ENCODE data around the gene CCRL2. TPM values are rescaled to one million over a fixed set of nuclear protein-coding genes. Genes with fewer than 3 reads are reported as not detected.

CCRL2 gene
- total and polyA plus RNA-seq, 9 of the 15 experiments (the other 6 are each of a cell fraction or from before 2014, with no cell fraction given), result 3.4 to 5.7 (median 4.0) TPM

DNA sequence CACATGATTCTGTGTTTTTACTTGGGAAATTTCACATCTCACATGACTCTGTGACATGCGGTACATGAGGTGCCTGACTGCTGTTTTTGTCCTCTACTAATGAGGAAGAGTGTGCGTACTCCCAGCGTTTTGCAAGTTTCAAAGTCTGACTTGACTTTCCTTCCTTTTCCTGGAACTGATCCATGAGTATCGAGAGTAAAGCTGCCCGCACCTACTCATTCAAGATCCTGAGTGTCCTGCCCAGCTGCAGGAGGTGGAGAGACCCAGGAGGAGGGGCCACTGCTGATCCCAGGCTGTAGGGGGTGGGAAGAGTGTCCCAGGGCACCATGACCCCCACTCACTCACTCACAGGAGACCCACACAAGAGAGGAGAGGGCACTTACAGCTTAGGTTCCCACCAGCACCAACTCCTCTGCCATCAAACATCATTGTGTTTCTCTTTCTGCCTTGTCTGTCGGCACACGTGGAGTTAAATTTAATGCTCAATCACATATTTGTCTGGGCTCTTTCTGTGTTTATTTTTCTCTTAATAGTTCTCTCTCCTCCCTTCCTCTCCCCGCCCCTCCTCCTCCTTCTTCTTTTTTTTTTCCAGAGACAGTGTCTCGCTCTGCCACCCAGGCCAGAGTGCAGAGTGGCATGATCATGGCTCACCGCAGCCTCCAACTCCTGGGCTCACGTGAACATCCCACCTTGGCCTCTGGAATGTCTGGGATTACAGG lies 1.6 kb upstream of the CCRL2 start:
- no peaks in the 10 kb centered on the region for H3K9me1 ChIP-seq (ENCODE audit: control insufficient read depth, insufficient read depth, low read length)
- intact Hi-C loops (cut with micrococcal nuclease) (no loop called here), in situ Hi-C loops (cut with MboI) (loop anchor here (25.0 kb wide), 1 partner anchor 1368 kb away; the partner anchor contains the start of gene CLEC3B)
- POLR2A ChIA-PET, result interaction anchor here (0.6 to 1.4 kb wide), 3 partner anchors 12 to 53 kb away, joined by 3 to 4 read pairs (median 4); no protein-coding TSS in a partner anchor
- no peaks in the 10 kb centered on the region for H3K36me3 ChIP-seq (ENCODE audit: control insufficient read depth, insufficient read depth, low read length)
- no peaks in the 10 kb centered on the region for H4K20me1 ChIP-seq (replicated peaks; ENCODE audit: control insufficient read depth, insufficient read depth, low read length)
- 58% methylated on average over 11 of the region's 11 CpGs for WGBS (ENCODE audit: insufficient coverage, low coverage, missing lambda C conversion rate)
- H3K4me3 ChIP-seq, result no peak overlapping the region
- no peaks in the 10 kb centered on the region for H3K9me3 ChIP-seq (replicated peaks; ENCODE audit: control insufficient read depth, insufficient read depth, low read depth, low read length)
- ATAC-seq (no peak), FAIRE-seq (no peak), DNase-seq (ENCODE audit: extremely low read depth in 1 of 4, low spot score in 3 of 4) (peak in 1 of 4 experiments; percentile 32)
- peaks cover 2% of the 10 kb centered on the region; the same call in 1 of the 3 replicates for H3K79me2 ChIP-seq (ENCODE audit: control insufficient read depth, insufficient read depth, low read length)
- no peaks in the 10 kb centered on the region for H3K27me3 ChIP-seq (ENCODE audit: control insufficient read depth in 2 of 2, insufficient read depth in 2 of 2, low read length in 2 of 2)
- no peak overlapping the region for H3K27ac ChIP-seq (ENCODE audit: extremely low read depth, low read depth, low read length)
- H3K4me2 ChIP-seq (ENCODE audit: insufficient read depth, low read length), result no peak overlapping the region
- H3K4me1 ChIP-seq (replicated peaks in 1 of 2; ENCODE audit: control insufficient read depth in 2 of 2, insufficient read depth in 2 of 2, low read length in 2 of 2), result peaks cover 27 to 47% of the 10 kb centered on the region in 2 experiments
- peak overlapping the region in 1 of 2 experiments; percentile 59; a peak in 1 of 4 replicates for H3K9ac ChIP-seq (ENCODE audit: insufficient read depth in 1 of 2, low read depth in 2 of 2, low read length in 2 of 2)
- CTCF ChIA-PET (ENCODE audit: low intra/inter-chr PET ratio), result no interaction called here
- BruUV-seq (replicated peaks), result no TSS peak
- peak overlapping the region; percentile 13 for H2AFZ ChIP-seq (ENCODE audit: low read depth, low read length)
- TF ChIP-seq TARDBP (IDR thresholded peaks at IDR 0.05), result 0 out of 2 replicates have a peak, but pooled peaks have one; percentile 49
- TF ChIP-seq, protein P1, sequence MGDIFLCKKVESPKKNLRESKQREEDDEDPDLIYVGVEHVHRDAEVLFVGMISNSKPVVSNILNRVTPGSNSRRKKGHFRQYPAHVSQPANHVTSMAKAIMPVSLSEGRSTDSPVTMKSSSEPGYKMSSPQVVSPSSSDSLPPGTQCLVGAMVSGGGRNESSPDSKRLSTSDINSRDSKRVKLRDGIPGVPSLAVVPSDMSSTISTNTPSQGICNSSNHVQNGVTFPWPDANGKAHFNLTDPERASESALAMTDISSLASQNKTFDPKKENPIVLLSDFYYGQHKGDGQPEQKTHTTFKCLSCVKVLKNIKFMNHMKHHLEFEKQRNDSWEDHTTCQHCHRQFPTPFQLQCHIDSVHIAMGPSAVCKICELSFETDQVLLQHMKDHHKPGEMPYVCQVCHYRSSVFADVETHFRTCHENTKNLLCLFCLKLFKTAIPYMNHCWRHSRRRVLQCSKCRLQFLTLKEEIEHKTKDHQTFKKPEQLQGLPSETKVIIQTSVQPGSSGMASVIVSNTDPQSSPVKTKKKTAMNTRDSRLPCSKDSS (IDR thresholded peaks at IDR 0.05; ENCODE audit: low read depth, partially characterized antibody), result peak; percentile 20
- TF ChIP-seq ZNF384 (IDR thresholded peaks at IDR 0.05; ENCODE audit: low read depth, low read length), result peak; percentile 39; the same call in 1 of the 2 replicates
- TF ChIP-seq ETV1 (tag; conservative IDR thresholded peaks at IDR 0.05; ENCODE audit: low read depth), result 0 out of 2 replicates have a peak, but pooled peaks have one; percentile 10
- no peak for TF ChIP-seq FOXA3 (CRISPR knock-in tag; conservative IDR thresholded peaks at IDR 0.05 in 1 of 2, IDR thresholded peaks at IDR 0.05 in 1 of 2)
- TF ChIP-seq ZBTB1 (CRISPR knock-in tag; IDR thresholded peaks at IDR 0.05; ENCODE audit: borderline replicate concordance, low read depth), result no peak
- TF ChIP-seq SMAD4 (CRISPR knock-in tag; conservative IDR thresholded peaks at IDR 0.05), result no peak
- TF ChIP-seq, protein P2, sequence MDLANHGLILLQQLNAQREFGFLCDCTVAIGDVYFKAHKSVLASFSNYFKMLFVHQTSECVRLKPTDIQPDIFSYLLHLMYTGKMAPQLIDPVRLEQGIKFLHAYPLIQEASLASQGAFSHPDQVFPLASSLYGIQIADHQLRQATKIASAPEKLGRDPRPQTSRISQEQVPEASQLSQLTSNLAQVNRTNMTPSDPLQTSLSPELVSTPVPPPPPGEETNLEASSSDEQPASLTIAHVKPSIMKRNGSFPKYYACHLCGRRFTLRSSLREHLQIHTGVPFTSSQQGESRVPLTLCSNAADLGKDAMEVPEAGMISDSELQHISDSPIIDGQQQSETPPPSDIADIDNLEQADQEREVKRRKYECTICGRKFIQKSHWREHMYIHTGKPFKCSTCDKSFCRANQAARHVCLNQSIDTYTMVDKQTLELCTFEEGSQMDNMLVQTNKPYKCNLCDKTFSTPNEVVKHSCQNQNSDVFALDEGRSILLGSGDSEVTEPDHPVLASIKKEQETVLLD (IDR thresholded peaks at IDR 0.05), result no peak
- no peak for TF ChIP-seq ZNF184 (CRISPR knock-in tag; IDR thresholded peaks at IDR 0.05)
- no peak for TF ChIP-seq ZNF79 (CRISPR knock-in tag; IDR thresholded peaks at IDR 0.05; ENCODE audit: low read depth)
- TF ChIP-seq, protein P3, sequence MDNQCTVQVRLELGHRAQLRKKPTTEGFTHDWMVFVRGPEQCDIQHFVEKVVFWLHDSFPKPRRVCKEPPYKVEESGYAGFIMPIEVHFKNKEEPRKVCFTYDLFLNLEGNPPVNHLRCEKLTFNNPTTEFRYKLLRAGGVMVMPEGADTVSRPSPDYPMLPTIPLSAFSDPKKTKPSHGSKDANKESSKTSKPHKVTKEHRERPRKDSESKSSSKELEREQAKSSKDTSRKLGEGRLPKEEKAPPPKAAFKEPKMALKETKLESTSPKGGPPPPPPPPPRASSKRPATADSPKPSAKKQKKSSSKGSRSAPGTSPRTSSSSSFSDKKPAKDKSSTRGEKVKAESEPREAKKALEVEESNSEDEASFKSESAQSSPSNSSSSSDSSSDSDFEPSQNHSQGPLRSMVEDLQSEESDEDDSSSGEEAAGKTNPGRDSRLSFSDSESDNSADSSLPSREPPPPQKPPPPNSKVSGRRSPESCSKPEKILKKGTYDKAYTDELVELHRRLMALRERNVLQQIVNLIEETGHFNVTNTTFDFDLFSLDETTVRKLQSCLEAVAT (IDR thresholded peaks at IDR 0.05), result peak in 1 of 2 experiments; percentile 40; a peak in 1 of 4 replicates
- TF ChIP-seq L3MBTL2 (IDR thresholded peaks at IDR 0.05), result peak; percentile 54
- peak; percentile 47; the same call in 1 of the 2 replicates for TF ChIP-seq ZNF584 (CRISPR knock-in tag; IDR thresholded peaks at IDR 0.05; ENCODE audit: low read depth)
